Stimulated activated CD4-positive, alpha-beta T cell treated with anti-CD3 and anti-CD28 coated beads, TNF-alpha, amount 100 ng/mL, for 24 hours (primary cell): ENCODE measurements around the gene ARHGAP31.
"Not testable (repeated sequence)": the region's sequence is repeated elsewhere in the genome, so short reads cannot be mapped to it uniquely, and the experiment has no call there.

Experiments used
- DNase-seq, 3 experiments: peaks; one replicate each; pipeline ENCODE4 v3.0.0-alpha.2; 2020; ENCODE audit warnings: low read depth in 3 of 3

Gene ARHGAP31

GRCh38 chr3:119349354-119350041 is 55.3 kb downstream of the ARHGAP31 start:
- no peak for DNase-seq

DNA sequence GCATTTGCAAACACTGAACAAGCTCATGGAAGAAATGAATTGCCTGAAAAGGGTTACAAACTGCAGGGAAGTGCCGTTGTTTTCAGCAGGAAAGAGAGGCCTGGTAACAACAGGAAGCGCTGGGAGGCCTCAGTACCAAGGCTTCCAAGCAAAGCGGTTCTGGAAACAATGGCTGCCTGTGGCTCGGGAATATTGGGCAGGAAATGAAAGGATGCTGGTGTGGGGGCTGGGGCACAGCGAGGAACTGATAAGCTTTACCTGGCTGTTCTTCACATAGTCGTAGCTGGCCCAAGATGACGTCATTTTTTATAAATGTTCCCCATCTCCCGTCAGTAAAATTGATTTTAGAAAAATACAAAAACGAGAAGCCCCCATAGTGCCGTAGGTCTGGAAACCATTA is 55.9 kb downstream of the ARHGAP31 start:
- no peak for DNase-seq

- DNase-seq: no peak
These were observed 57.4 kb downstream of the ARHGAP31 start for GRCh38 chr3:119351581-119351980.

- DNase-seq: peak; percentile 20 to 30 (median 22)
These were observed 57.9 kb downstream of the ARHGAP31 start for GRCh38 chr3:119352034-119352609.

DNA sequence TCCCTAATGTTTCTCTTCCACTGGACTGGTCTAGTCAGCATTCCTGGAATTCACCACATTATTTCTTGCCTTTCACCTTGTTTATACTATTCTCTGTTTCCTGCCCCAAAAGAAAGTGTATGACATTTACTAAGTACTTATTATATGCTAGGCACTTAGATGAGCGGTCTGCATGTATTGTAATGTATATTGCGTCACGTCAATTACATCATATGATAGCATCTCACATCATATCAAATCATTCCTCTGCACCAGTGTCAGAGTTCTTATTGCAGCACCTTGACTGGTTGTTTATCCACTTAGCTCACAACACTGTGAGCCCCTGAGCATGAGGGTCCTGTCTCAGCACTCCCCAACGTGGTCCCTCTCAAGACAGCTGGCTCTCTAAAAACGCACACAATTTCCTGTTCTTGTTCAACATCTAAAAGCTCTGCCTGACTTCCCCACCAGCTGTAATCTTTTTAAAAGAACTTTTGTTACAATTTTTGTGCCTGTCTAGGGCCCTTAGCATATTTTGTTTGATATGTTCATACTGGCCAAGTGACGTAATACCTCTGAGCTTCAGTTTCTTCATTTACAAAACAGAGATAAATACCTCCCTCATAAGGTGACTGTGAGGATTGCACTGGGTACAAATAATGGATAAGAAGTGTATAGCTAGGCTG is 58.8 kb downstream of the ARHGAP31 start:
- DNase-seq: no peak

DNA sequence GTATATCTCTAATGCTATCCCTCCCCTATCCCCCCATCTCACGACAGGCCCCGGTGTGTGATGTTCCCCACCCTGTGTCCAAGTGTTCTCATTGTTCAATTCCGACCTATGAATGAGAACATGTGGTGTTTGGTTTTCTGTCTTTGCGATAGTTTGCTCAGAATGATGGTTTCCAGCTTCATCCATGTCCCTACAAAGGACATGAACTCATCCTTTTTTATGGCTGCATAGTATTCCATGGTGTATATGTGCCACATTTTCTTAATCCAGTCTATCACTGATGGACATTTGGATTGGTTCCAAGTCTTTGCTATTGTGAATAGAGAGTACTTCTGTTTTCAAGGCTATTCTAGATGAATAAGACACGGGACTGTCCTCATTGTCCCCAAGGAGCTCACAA is 61.4 kb downstream of the ARHGAP31 start:
- not testable (repeated sequence) for DNase-seq

- no peak for DNase-seq
These were observed 62.5 kb downstream of the ARHGAP31 start for GRCh38 chr3:119356646-119357045.

DNA sequence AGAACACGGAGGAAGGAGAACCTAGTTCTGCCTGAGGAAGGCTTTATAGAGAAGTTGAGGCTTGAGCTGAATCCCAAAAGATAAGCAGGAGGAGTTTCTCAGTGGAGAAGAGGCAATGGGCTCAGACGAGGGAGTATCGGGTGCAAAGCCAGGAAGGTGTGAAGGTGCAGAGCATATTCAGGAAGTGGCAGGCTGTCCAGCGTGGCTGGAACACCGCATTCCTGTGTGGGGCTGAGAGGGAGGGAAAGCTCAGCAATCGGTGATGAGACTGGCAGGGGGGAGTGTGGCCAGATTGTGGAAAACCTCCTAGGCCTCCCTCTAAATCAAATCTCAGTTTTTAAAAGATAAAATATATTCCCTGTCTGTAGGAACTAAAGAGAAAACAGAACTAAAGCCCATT is 63.0 kb downstream of the ARHGAP31 start:
- DNase-seq: no peak

DNA sequence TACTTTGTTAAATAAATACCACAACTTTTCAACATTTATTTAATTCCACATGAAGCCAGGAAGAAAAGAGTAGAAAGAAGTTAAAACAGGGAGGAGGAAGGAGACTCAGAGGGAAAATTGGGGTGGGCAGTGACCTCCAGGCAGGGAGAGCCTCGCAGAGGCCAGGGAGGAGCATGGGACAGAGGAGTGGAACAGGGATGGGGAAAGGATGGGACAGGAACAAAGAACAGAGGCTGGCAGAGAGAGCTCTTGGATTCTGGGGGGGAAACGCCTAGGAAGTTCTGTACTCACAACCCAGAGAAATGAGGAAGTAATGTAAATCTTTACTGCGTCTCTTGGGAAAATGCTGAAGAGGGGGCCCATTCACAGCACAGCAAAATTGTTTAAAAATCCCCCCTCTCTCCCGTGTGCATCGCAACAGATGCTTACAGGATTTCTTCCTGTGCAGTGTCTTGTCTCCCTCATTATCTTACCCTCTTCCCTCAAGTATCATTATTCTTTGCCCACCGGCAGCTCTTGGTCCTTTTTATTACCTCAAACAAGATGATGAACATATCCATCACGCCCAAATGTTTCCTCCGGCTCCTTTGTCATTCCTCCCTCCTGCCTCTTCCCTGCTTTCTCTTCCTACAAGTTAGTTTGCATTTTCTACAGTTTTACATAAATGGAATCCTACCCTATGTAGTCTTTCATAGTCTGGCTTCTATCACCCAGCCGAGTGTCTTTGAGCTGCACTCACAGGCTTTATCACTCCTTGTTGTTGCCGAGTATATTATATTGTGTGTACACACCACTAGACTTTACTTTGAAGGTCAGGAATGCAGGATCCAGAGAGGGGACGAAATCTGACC is 65.5 kb downstream of the ARHGAP31 start:
- no peak for DNase-seq

DNA sequence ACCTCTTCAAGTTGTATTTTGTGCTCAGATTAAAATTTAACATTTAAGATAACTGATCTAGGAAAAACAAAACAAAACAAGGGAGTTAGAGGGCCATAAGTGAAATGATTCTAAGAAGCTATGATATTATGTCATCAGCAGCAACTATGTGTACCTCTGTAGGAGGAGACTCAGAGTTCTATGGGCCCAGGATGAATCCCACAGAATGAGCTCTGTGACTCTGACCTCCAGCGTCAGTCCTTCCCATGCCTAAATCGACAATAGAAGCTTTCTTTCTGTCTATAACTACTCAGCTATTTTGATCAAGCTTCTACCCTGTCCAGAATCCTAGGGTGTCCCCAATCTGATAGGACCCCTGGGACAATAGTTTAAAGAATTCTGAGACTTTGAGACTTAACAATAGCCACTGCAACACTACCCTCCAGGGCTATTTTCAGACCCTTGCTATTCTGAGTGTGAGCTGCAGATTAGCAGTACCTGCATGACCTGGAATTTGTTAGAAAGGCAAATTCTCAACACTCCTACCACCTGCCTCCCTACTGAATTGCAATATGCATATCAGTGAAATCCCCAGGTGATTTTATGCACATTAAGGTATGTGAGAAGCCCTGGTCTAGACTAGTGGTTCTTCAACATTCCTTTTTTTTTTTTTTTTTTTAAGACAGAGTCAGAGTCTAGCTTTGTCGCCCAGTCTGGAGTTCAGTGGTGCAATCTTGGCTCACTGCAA is 66.7 kb downstream of the ARHGAP31 start:
- no peak for DNase-seq

- no peak for DNase-seq
These were observed 67.8 kb downstream of the ARHGAP31 start for GRCh38 chr3:119362010-119362409.

- no peak for DNase-seq
These were observed 69.0 kb downstream of the ARHGAP31 start for GRCh38 chr3:119362940-119363725.

GRCh38 chr3:119364401-119364800 is 70.2 kb downstream of the ARHGAP31 start:
- no peak for DNase-seq

DNA sequence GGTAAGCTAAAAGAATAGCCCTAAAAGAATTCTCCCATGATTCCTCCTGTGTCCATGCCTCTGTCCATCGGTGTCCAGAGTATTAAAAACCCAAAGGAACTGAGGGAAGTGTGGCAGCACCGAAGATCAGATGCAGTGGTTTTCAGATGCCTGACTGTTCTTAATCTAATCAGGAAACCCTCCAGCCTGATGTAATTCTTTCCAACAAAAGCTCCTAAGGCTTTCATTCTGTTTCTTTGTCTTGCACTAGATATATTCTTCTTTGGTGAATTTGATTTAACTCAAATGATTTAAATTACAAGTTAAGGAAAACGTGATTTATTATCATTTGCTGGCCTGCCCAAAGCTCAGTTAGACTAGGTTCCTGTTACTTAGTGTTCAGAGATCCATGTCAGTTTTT is 71.2 kb downstream of the ARHGAP31 start:
- DNase-seq: no peak

DNA sequence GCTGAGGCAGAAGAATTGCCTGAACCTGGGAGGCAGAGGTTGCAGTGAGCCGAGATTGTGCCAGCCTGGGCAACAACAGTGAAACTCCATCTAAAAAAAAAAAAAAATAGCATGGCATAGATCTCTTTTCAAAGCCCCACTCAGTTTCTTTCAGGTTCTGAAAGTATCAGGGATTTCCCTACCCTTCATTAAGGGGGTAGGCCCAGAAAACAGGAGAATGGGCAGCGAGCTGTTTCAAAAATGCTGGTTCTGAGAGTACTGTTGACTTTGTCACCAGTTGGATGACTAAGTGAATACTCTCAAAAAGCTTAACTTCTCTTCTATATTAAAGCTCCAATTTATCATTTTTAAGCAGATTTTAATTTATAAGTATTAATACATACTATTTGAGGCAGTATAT is 72.8 kb downstream of the ARHGAP31 start:
- DNase-seq: no peak

- no peak for DNase-seq
These were observed 74.1 kb downstream of the ARHGAP31 start for GRCh38 chr3:119368298-119368697.

- DNase-seq: not testable (repeated sequence)
These were observed 77.6 kb downstream of the ARHGAP31 start for GRCh38 chr3:119371786-119372185.

DNA sequence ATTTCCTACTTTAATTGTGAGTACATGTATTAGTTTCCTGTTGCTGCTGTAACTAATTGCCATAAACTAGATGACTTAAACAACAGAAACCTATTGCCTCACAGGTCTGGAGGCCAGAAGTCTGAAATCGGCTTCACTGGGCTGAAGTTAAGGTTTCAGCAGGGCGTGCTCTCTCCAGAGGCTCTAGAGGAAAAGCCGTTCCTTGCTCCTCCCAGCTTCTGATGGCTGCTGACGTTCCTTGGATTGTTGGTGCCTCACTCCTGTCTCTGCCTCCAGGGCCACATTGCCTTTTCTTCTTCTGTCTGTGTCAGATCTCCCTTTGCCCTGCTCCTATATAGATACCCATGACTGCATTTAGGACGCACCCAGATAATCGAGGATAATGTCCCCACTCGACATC is 80.9 kb downstream of the ARHGAP31 start:
- no peak for DNase-seq

DNA sequence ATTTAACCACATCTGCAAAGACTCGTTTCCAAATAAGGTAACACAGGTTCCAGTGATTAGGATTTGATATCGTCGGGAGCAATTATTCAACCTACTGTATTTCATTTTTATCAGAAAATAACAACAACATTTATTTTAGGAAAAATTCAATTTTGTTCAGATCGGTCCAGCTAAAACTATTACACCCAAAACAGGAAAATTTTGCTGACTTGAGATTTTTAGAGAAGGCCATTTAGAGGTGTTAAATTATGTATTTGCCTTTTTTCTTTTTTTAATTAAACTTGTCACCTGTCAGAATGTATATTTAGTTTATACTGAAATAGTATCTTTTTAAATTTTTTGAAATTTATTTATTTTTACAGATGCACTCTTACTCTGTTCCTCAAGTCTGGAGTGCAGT is 81.3 kb downstream of the ARHGAP31 start:
- no peak for DNase-seq

DNA sequence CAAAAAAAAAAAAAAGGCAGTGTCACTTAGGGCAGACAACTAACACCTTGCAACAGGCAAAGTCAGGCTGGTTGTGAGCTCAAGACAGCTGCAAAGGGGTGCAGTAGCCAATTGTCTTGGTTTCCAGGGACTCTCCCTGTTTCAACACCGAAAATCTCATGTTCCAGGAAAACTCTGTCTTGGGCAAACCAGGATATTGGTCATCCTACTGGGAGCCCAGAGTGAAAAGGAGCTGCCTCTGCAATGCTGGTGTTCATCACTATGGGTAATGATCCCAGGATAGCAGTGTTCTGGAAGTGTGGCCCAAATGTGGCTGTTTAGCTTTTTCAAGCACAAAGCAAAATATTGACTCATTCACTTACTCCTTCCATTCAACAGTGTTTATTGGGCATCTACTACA is 82.6 kb downstream of the ARHGAP31 start:
- DNase-seq: no peak

- no peak for DNase-seq
These were observed 84.1 kb downstream of the ARHGAP31 start for GRCh38 chr3:119378259-119378803.
